HEK293T (cell line): Measurements from ENCODE around the gene GRID1.

ENCODE experiments used
- BHLHE40 ChIP-seq: fragments of 450-650 bp; IDR thresholded peaks from 2 replicates; pipeline ENCODE4 v1.6.1; 2016; ENCODE audit warnings: mild to moderate bottlenecking, moderate library complexity, borderline replicate concordance
- ELF4 ChIP-seq: fragments of 450-650 bp; IDR thresholded peaks from 2 replicates; pipeline ENCODE4 v1.6.1; 2017; ENCODE audit warnings: antibody characterized with exemption
- FOXA1 ChIP-seq: fragments of 450-650 bp; IDR thresholded peaks from 2 replicates; pipeline ENCODE4 v1.6.1; 2016; ENCODE audit warnings: mild to moderate bottlenecking
- FOXK2 ChIP-seq: fragments of 450-650 bp; IDR thresholded peaks from 2 replicates; pipeline ENCODE4 v1.6.1; 2016; ENCODE audit warnings: mild to moderate bottlenecking
- FOXM1 ChIP-seq: fragments of 450-650 bp; IDR thresholded peaks from 2 replicates; pipeline ENCODE4 v1.6.1; 2017; ENCODE audit warnings: mild to moderate bottlenecking, borderline replicate concordance
- L3MBTL2 ChIP-seq: fragments of 450-650 bp; conservative IDR thresholded peaks from 2 replicates; pipeline ENCODE4 v1.6.1; 2016; ENCODE audit warnings: mild to moderate bottlenecking
- PKNOX1 ChIP-seq: fragments of 450-650 bp; IDR thresholded peaks from 2 replicates; pipeline ENCODE4 v1.6.1; 2016
- SP1 ChIP-seq: fragments of 450-650 bp; IDR thresholded peaks from 2 replicates; pipeline ENCODE4 v1.6.1; 2017
- SUZ12 ChIP-seq: fragments of 450-650 bp; IDR thresholded peaks from 2 replicates; pipeline ENCODE4 v1.6.1; 2016; ENCODE audit warnings: mild to moderate bottlenecking

DNA sequence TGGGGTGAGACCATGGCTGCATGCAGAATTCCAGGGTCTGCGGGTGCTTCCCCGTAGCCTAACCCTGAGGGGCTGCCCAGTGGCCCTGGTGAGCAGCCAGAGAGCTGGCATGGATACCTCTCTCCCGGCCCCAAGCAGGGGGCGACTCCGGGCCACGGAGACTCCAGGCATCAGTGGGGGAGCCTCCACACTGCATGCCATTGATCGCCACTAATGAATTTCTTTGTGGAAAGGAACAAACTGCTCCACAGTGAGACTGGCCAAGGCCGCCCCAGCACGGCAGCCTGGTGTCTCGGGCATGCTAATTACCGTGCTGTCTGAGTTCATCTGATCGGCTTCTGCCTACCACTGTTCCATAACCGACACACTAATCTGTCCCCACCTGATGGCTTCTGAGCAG lies 184.4 kb downstream of the GRID1 start:
- no peak for TF ChIP-seq PKNOX1
- no peak for TF ChIP-seq L3MBTL2
- TF ChIP-seq FOXM1: no peak
- TF ChIP-seq FOXK2: no peak
- no peak for TF ChIP-seq SP1
- TF ChIP-seq SUZ12: no peak
- no peak for TF ChIP-seq BHLHE40
- no peak for TF ChIP-seq FOXA1
- TF ChIP-seq ELF4: no peak
